HepG2 (cell line): ENCODE results near the gene ARHGAP9. TPM values are rescaled to one million over a fixed set of nuclear protein-coding genes. Genes with fewer than 3 reads are reported as not detected.
A peak's percentile ranks its signal among the peaks of the same experiment; 100 is the strongest.

Experiments used
- ELF3 ChIP-seq: IDR thresholded peaks from 2 replicates; pipeline ENCODE4 v1.6.1; 2016; ENCODE audit warnings: missing genetic modification reagents, missing compliant biosample characterization
- EP300 ChIP-seq, 3 experiments: sonication (generic) in 1 of 3; formaldehyde crosslinking in 1 of 3; IDR thresholded peaks; 2 replicates each; pipeline versions ENCODE4 v1.5.1 to v1.6.1; 2011 to 2020; ENCODE audit warnings: low read depth in 2 of 3, low read length in 2 of 3, borderline replicate concordance in 1 of 3, improper control_type of control experiment in 1 of 3, mild to moderate bottlenecking in 1 of 3, missing genetic modification reagents in 1 of 3, moderate library complexity in 1 of 3
- ETV5 ChIP-seq: IDR thresholded peaks from 2 replicates; pipeline ENCODE4 v1.6.1; 2018; ENCODE audit warnings: missing biosample characterization, missing genetic modification reagents, inconsistent platforms, borderline replicate concordance
- GATAD2A ChIP-seq: IDR thresholded peaks from 2 replicates; pipeline ENCODE4 v1.6.1; 2016
- HNRNPK ChIP-seq: fragments of 200-400 bp; formaldehyde crosslinking; IDR thresholded peaks from 2 replicates; pipeline ENCODE4 v1.6.1; 2018; ENCODE audit warnings: low read length, low read depth, moderate library complexity, mild to moderate bottlenecking; ENCODE audit not compliant: poor library complexity, severe bottlenecking
- KAT7 ChIP-seq: IDR thresholded peaks from 2 replicates; pipeline ENCODE4 v1.6.1; 2018; ENCODE audit warnings: borderline replicate concordance, missing compliant biosample characterization
- LCORL ChIP-seq, 2 experiments: fragments of 450-650 bp in 1 of 2; sonication (generic) in 1 of 2; formaldehyde crosslinking in 1 of 2; IDR thresholded peaks; 2 replicates each; pipeline versions ENCODE4 v1.5.0 to v1.6.1; 2017 to 2020; ENCODE audit warnings: antibody characterized with exemption in 1 of 2, missing genetic modification reagents in 1 of 2
- MED8 ChIP-seq: sonication (generic); formaldehyde crosslinking; IDR thresholded peaks from 2 replicates; pipeline ENCODE4 v1.8.1; 2023; ENCODE audit warnings: mild to moderate bottlenecking, missing genetic modification reagents; ENCODE audit not compliant: insufficient replicate concordance
- MXD4 ChIP-seq: IDR thresholded peaks from 2 replicates; pipeline ENCODE4 v1.6.1; 2016; ENCODE audit warnings: mild to moderate bottlenecking, missing biosample characterization, missing genetic modification reagents
- NFKB2 ChIP-seq: sonication (generic); formaldehyde crosslinking; IDR thresholded peaks from 2 replicates; pipeline ENCODE4 v1.4.0; 2020; ENCODE audit warnings: missing genetic modification reagents, borderline replicate concordance
- PITX1 ChIP-seq: sonication (generic); formaldehyde crosslinking; IDR thresholded peaks from 2 replicates; pipeline ENCODE4 v1.5.1; 2020; ENCODE audit warnings: mild to moderate bottlenecking, missing genetic modification reagents
- PRMT3 ChIP-seq: sonication (generic); formaldehyde crosslinking; IDR thresholded peaks from 2 replicates; pipeline ENCODE4 v1.8.1; 2022; ENCODE audit warnings: low read depth, mild to moderate bottlenecking, moderate library complexity, missing genetic modification reagents, borderline replicate concordance
- RARA ChIP-seq: IDR thresholded peaks from 2 replicates; pipeline ENCODE4 v1.6.1; 2016; ENCODE audit warnings: missing genetic modification reagents, missing compliant biosample characterization
- RBFOX2 ChIP-seq: fragments of 200-400 bp; formaldehyde crosslinking; IDR thresholded peaks from 2 replicates; pipeline ENCODE4 v1.6.1; 2017; ENCODE audit warnings: low read depth, mild to moderate bottlenecking, low read length
- TAF1 ChIP-seq: sonication (generic); formaldehyde crosslinking; IDR thresholded peaks from 2 replicates; pipeline ENCODE4 v1.4.0; 2020; ENCODE audit warnings: missing genetic modification reagents
- TEAD3 ChIP-seq: optimal IDR thresholded peaks from 2 replicates; pipeline ENCODE3; 2016; ENCODE audit warnings: borderline replicate concordance
- TGIF2 ChIP-seq: IDR thresholded peaks from 2 replicates; pipeline ENCODE4 v1.6.1; 2016; ENCODE audit warnings: control low read depth, missing compliant biosample characterization
- ZC3H13 ChIP-seq: sonication (generic); formaldehyde crosslinking; IDR thresholded peaks from 2 replicates; pipeline ENCODE4 v1.8.1; 2023; ENCODE audit warnings: mild to moderate bottlenecking, missing genetic modification reagents, moderate library complexity
- ZEB1 ChIP-seq: IDR thresholded peaks from 2 replicates; pipeline ENCODE4 v1.6.1; 2012; ENCODE audit warnings: mild to moderate bottlenecking, low read depth, inconsistent platforms; ENCODE audit not compliant: insufficient replicate concordance
- ZMYM4 ChIP-seq: sonication (generic); formaldehyde crosslinking; IDR thresholded peaks from 2 replicates; pipeline ENCODE4 v1.8.1; 2023; ENCODE audit warnings: mild to moderate bottlenecking, missing genetic modification reagents
- ZNF180 ChIP-seq: sonication (generic); formaldehyde crosslinking; IDR thresholded peaks from 2 replicates; pipeline ENCODE4 v1.4.0; 2020; ENCODE audit warnings: low read depth, missing genetic modification reagents, borderline replicate concordance
- ZNF317 ChIP-seq: sonication (generic); formaldehyde crosslinking; IDR thresholded peaks from 2 replicates; pipeline ENCODE4 v1.5.0; 2020; ENCODE audit warnings: mild to moderate bottlenecking, missing genetic modification reagents
- ZNF337 ChIP-seq: sonication (generic); formaldehyde crosslinking; IDR thresholded peaks from 2 replicates; pipeline ENCODE4 v1.5.1; 2020; ENCODE audit warnings: missing genetic modification reagents, low read depth, mild to moderate bottlenecking, borderline replicate concordance
- ZNF350 ChIP-seq: sonication (generic); formaldehyde crosslinking; IDR thresholded peaks from 2 replicates; pipeline ENCODE4 v1.4.0; 2020; ENCODE audit warnings: mild to moderate bottlenecking, low read depth, missing genetic modification reagents, borderline replicate concordance
- ZNF510 ChIP-seq: sonication (generic); formaldehyde crosslinking; IDR thresholded peaks from 2 replicates; pipeline ENCODE4 v1.4.0; 2020; ENCODE audit warnings: low read depth, mild to moderate bottlenecking, missing genetic modification reagents
- ZSCAN31 ChIP-seq: sonication (generic); formaldehyde crosslinking; IDR thresholded peaks from 2 replicates; pipeline ENCODE4 v1.5.0; 2020; ENCODE audit warnings: low read depth, mild to moderate bottlenecking, missing genetic modification reagents
- polyA plus RNA-seq, 8 experiments: library from polyadenylated mRNA; depleted of rRNA in 3 of 8; stranded (reverse) in 7 of 8; unstranded in 1 of 8; fragments of >200 nt; fragmentation: Illumina TruSeq in 4 of 8; extraction: Trizol in 4 of 8; gene quantifications; 2 replicates each; pipeline versions ENCODE4 v1.2.1 to v1.2.3, GENCODE V29; 2011 to 2016; ENCODE audit warnings: low read depth in 4 of 8, missing spikeins in 1 of 8, mixed read lengths in 1 of 8; ENCODE audit not compliant: insufficient read depth in 1 of 8
- total RNA-seq, 5 experiments: library from RNA; depleted of rRNA; stranded (reverse); fragments of >200 nt; fragmentation: Illumina TruSeq; extraction: Trizol; gene quantifications; 2 replicates each; pipeline ENCODE4 v1.2.3, GENCODE V29; 2016; ENCODE audit warnings: low read depth in 1 of 5
- TF ChIP-seq, protein P1 (sequence below): sonication (generic); formaldehyde crosslinking; IDR thresholded peaks from 2 replicates; pipeline ENCODE4 v1.4.0; 2020; ENCODE audit warnings: mild to moderate bottlenecking, missing genetic modification reagents

ARHGAP9 gene
- total and polyA plus RNA-seq, 2 of the 13 experiments (the other 11 are each of a cell fraction or from before 2014, with no cell fraction given) = 0.18 to 1.2 TPM

GRCh38 chr12:57520053-57520818 is 40.6 kb upstream of the ARHGAP9 start, which contains the start of gene DDIT3 (continued):
- TF ChIP-seq PRMT3 (CRISPR knock-in tag) = no peak
- peak; percentile 59; the same call in 1 of the 2 replicates for TF ChIP-seq RARA (CRISPR knock-in tag)
- TF ChIP-seq LCORL (IDR thresholded peaks at IDR 0.05) = no peak
- TF ChIP-seq LCORL (CRISPR knock-in tag; IDR thresholded peaks at IDR 0.05) = peak; percentile 75
- peak; percentile 40 for TF ChIP-seq ZMYM4
- peak; percentile 71; the same call in 1 of the 2 replicates for TF ChIP-seq ZNF337 (CRISPR knock-in tag)
- TF ChIP-seq ELF3 (CRISPR knock-in tag) = peak; percentile 87
- TF ChIP-seq HNRNPK = peak; percentile 89
- TF ChIP-seq ZEB1 = peak; percentile 48
- 0 out of 2 replicates have a peak, but pooled peaks have one; percentile 26 for TF ChIP-seq NFKB2 (CRISPR knock-in tag)
- TF ChIP-seq, protein P1, sequence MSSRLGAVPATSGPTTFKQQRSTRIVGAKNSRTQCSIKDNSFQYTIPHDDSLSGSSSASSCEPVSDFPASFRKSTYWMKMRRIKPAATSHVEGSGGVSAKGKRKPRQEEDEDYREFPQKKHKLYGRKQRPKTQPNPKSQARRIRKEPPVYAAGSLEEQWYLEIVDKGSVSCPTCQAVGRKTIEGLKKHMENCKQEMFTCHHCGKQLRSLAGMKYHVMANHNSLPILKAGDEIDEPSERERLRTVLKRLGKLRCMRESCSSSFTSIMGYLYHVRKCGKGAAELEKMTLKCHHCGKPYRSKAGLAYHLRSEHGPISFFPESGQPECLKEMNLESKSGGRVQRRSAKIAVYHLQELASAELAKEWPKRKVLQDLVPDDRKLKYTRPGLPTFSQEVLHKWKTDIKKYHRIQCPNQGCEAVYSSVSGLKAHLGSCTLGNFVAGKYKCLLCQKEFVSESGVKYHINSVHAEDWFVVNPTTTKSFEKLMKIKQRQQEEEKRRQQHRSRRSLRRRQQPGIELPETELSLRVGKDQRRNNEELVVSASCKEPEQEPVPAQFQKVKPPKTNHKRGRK (CRISPR knock-in tag) = no peak
- no peak for TF ChIP-seq MXD4
- TF ChIP-seq ZNF510 (CRISPR knock-in tag) = 0 out of 2 replicates have a peak, but pooled peaks have one; percentile 83
- TF ChIP-seq ZC3H13 (CRISPR knock-in tag) = 0 out of 2 replicates have a peak, but pooled peaks have one; percentile 52
- TF ChIP-seq PITX1 (CRISPR knock-in tag) = peak; percentile 84
- no peak for TF ChIP-seq MED8
- no peak for TF ChIP-seq TEAD3 (CRISPR knock-in tag)
- peak; percentile 85 for TF ChIP-seq RBFOX2
- TF ChIP-seq ZSCAN31 = peak; percentile 43; the same call in 1 of the 2 replicates
- peak in 1 of 2 experiments; percentile 38; a peak in 2 of 4 replicates for TF ChIP-seq EP300 (IDR thresholded peaks at IDR 0.05; ENCODE audit: low read depth in 2 of 2, low read length in 2 of 2)
- no peak for TF ChIP-seq EP300 (CRISPR knock-in tag; IDR thresholded peaks at IDR 0.05; ENCODE audit: borderline replicate concordance)
- TF ChIP-seq ZNF317 (CRISPR knock-in tag) = peak; percentile 22; the same call in 1 of the 2 replicates
- TF ChIP-seq ZNF350 (CRISPR knock-in tag) = peak; percentile 15; the same call in 1 of the 2 replicates
- peak; percentile 37; the same call in 1 of the 2 replicates for TF ChIP-seq GATAD2A (CRISPR knock-in tag)
- peak; percentile 57; the same call in 1 of the 2 replicates for TF ChIP-seq ETV5 (CRISPR knock-in tag)
- peak; percentile 33; the same call in 1 of the 2 replicates for TF ChIP-seq ZNF180 (CRISPR knock-in tag)
- 0 out of 2 replicates have a peak, but pooled peaks have one; percentile 73 for TF ChIP-seq KAT7 (CRISPR knock-in tag)
- TF ChIP-seq TAF1 (CRISPR knock-in tag) = peak; percentile 92
- TF ChIP-seq TGIF2 = no peak
